K562 (cell line): ENCODE results near the gene RNF168. TPM values are rescaled to one million over a fixed set of nuclear protein-coding genes. Genes with fewer than 3 reads are reported as not detected.

ENCODE experiments used
- ATAC-seq: fragments of 200-7000 bp; cut with Tn5 transposase; 3 replicates; pipeline ENCODE4 v1.9.1; 2020; ENCODE audit warnings: moderate library complexity
- BruUV-seq: library from RNA; stranded (reverse); fragments of 400-500 nt; replicated peaks from 2 replicates; lab custom pipeline; 2021; lab: Mats Ljungman, UMichigan
- CTCF ChIA-PET: fragments of 300-600 bp; formaldehyde crosslinking; extraction: SDS; loops from one replicate; lab custom pipeline; 2021; ENCODE audit warnings: low intra/inter-chr PET ratio; lab: Yijun Ruan, JAX
- POLR2A ChIA-PET: fragments of 300-600, 350-650 bp; sonication (Branson Sonifier 250); formaldehyde crosslinking; extraction: SDS; loops from one replicate; lab custom pipeline; 2021; ENCODE audit warnings: antibody characterized with exemption, inconsistent platforms; lab: Yijun Ruan, JAX
- DNase-seq, 4 experiments: peaks; one replicate each; pipeline versions ENCODE4 v3.0.0 to v3.0.0-alpha.2; 2011 to 2018; ENCODE audit warnings: low spot score in 3 of 4, mixed read lengths in 3 of 4; ENCODE audit errors: extremely low read depth in 1 of 4
- FAIRE-seq: peaks from 2 replicates; lab custom pipeline; 2011; peaks lifted over from hg19 to GRCh38; lab: Jason Lieb, UNC
- H2AFZ ChIP-seq: 2 replicates; pipeline ENCODE4 v1.6.0; 2011; ENCODE audit warnings: low read depth, low read length, control low read depth, inconsistent platforms
- H3K27ac ChIP-seq: fragments of 200-600 bp; 3 replicates; pipeline ENCODE4 v1.8.0; 2011; ENCODE audit warnings: low read depth, mild to moderate bottlenecking, control low read depth, inconsistent platforms, low read length, moderate library complexity, mixed read lengths; ENCODE audit errors: extremely low read depth
- H3K27me3 ChIP-seq, 2 experiments: fragments of 300-600 bp in 1 of 2; 2 replicates in 1 of 2; 3 replicates in 1 of 2; pipeline versions ENCODE4 v1.6.0 to v1.8.0; 2011; ENCODE audit warnings: inconsistent platforms in 2 of 2, low read length in 2 of 2, mild to moderate bottlenecking in 1 of 2, mixed read lengths in 1 of 2, moderate library complexity in 1 of 2; ENCODE audit not compliant: control insufficient read depth in 2 of 2, insufficient read depth in 2 of 2
- H3K36me3 ChIP-seq: fragments of 300-600 bp; 3 replicates; pipeline ENCODE4 v1.8.0; 2011; ENCODE audit warnings: mild to moderate bottlenecking, low read length, inconsistent platforms; ENCODE audit not compliant: control insufficient read depth, insufficient read depth
- H3K4me1 ChIP-seq, 2 experiments: fragments of 200-600 bp in 1 of 2; replicated peaks in 1 of 2; 2 replicates in 1 of 2; 3 replicates in 1 of 2; pipeline versions ENCODE4 v1.5.1 to v1.8.0; 2011; ENCODE audit warnings: inconsistent platforms in 2 of 2, low read length in 2 of 2, mild to moderate bottlenecking in 1 of 2, mixed read lengths in 1 of 2, moderate library complexity in 1 of 2; ENCODE audit not compliant: control insufficient read depth in 2 of 2, insufficient read depth in 2 of 2
- H3K4me2 ChIP-seq: 2 replicates; pipeline ENCODE4 v1.6.1; 2011; ENCODE audit warnings: low read length, control low read depth, inconsistent platforms, mixed read lengths; ENCODE audit not compliant: insufficient read depth
- H3K4me3 ChIP-seq: fragments of 200-600 bp; sonication (generic), shearing (Covaris generic); 2 replicates; pipeline ENCODE4 v1.5.1; 2016; ENCODE audit warnings: control low read depth, inconsistent platforms
- H3K79me2 ChIP-seq: fragments of 200-600 bp; 3 replicates; pipeline ENCODE4 v1.8.0; 2011; ENCODE audit warnings: low read length, inconsistent platforms; ENCODE audit not compliant: control insufficient read depth, insufficient read depth
- H3K9ac ChIP-seq, 2 experiments: 2 replicates each; pipeline versions ENCODE4 v1.6.0 to v1.6.1; 2011; ENCODE audit warnings: low read depth in 2 of 2, low read length in 2 of 2, control low read depth in 1 of 2, inconsistent platforms in 1 of 2, mild to moderate bottlenecking in 1 of 2, mixed read lengths in 1 of 2; ENCODE audit not compliant: insufficient read depth in 1 of 2
- H3K9me1 ChIP-seq: one replicate; pipeline ENCODE4 v1.6.0; 2011; ENCODE audit warnings: inconsistent platforms, mild to moderate bottlenecking, low read length, moderate library complexity; ENCODE audit not compliant: control insufficient read depth, insufficient read depth
- H3K9me3 ChIP-seq: replicated peaks from 2 replicates; pipeline ENCODE4 v1.5.1; 2011; ENCODE audit warnings: low read depth, low read length, inconsistent platforms; ENCODE audit not compliant: control insufficient read depth, insufficient read depth
- H4K20me1 ChIP-seq: replicated peaks from 2 replicates; pipeline ENCODE4 v1.6.1; 2011; ENCODE audit warnings: low read length, inconsistent platforms, mixed read lengths; ENCODE audit not compliant: control insufficient read depth, insufficient read depth
- BHLHE40 ChIP-seq: IDR thresholded peaks from 2 replicates; pipeline ENCODE4 v1.6.1; 2011; ENCODE audit warnings: low read length, improper control_type of control experiment
- DMBX1 ChIP-seq: fragments of 250-450 bp; sonication (Bioruptor Pico); IDR thresholded peaks from 2 replicates; pipeline ENCODE4 v1.8.0; 2022; ENCODE audit warnings: inconsistent platforms, mild to moderate bottlenecking, moderate library complexity, borderline replicate concordance
- HDAC3 ChIP-seq: fragments of 450-650 bp; IDR thresholded peaks from 2 replicates; pipeline ENCODE4 v1.6.1; 2018; ENCODE audit warnings: borderline replicate concordance, mild to moderate bottlenecking, moderate library complexity; ENCODE audit not compliant: partially characterized antibody
- IRF2 ChIP-seq: sonication (generic); formaldehyde crosslinking; IDR thresholded peaks from 2 replicates; pipeline ENCODE4 v1.8.1; 2022; ENCODE audit warnings: mild to moderate bottlenecking, missing genetic modification reagents
- KDM2B ChIP-seq: fragments of 250-450 bp; sonication (Bioruptor Pico); IDR thresholded peaks from 2 replicates; pipeline ENCODE4 v1.8.0; 2021; ENCODE audit warnings: mild to moderate bottlenecking, moderate library complexity
- NFIC ChIP-seq: fragments of 450-650 bp; IDR thresholded peaks from 2 replicates; pipeline ENCODE4 v1.6.1; 2017; ENCODE audit warnings: mild to moderate bottlenecking, inconsistent platforms
- SMARCE1 ChIP-seq: fragments of 450-650 bp; IDR thresholded peaks from 2 replicates; pipeline ENCODE4 v1.7.1; 2016; ENCODE audit warnings: mild to moderate bottlenecking
- SRF ChIP-seq, 2 experiments: fragments of 250-450, 450-650 bp in 1 of 2; sonication (Bioruptor Pico) in 1 of 2; sonication (generic) in 1 of 2; formaldehyde crosslinking; IDR thresholded peaks; 2 replicates each; pipeline versions ENCODE4 v1.5.0 to v1.5.1; 2020 to 2022; ENCODE audit warnings: mild to moderate bottlenecking in 1 of 2, missing genetic modification reagents in 1 of 2
- TFAM ChIP-seq: fragments of 250-450 bp; sonication (Bioruptor Pico); conservative IDR thresholded peaks from 2 replicates; pipeline ENCODE4 v1.5.0; 2021; ENCODE audit warnings: mild to moderate bottlenecking, moderate library complexity
- ZNF175 ChIP-seq: fragments of 200-800 bp; sonication (Bioruptor generic); IDR thresholded peaks from 2 replicates; pipeline ENCODE4 v1.6.1; 2016; ENCODE audit warnings: low read depth, mild to moderate bottlenecking, missing genetic modification characterization, missing compliant biosample characterization
- ZNF24 ChIP-seq: fragments of 450-650 bp; IDR thresholded peaks from 2 replicates; pipeline ENCODE4 v1.6.1; 2016
- ZNF311 ChIP-seq: fragments of 250-450 bp; sonication (Bioruptor Pico); IDR thresholded peaks from 2 replicates; pipeline ENCODE4 v1.4.0; 2020; ENCODE audit warnings: mild to moderate bottlenecking, moderate library complexity
- WGBS: fragments of 100-300 bp; shearing (Covaris generic); methylation state at CpG from one replicate; pipeline ENCODE4 v1.1.6; 2016; ENCODE audit warnings: low coverage, mixed read lengths; ENCODE audit not compliant: insufficient coverage; ENCODE audit errors: missing lambda C conversion rate; 5-methylcytosine and 5-hydroxymethylcytosine counted together
- in situ Hi-C: fragments of 300-500 bp; cut with MboI; formaldehyde crosslinking; loops from 4 replicates; pipeline ENCODE4 v1.15.0; 2018; ENCODE audit warnings: inconsistent platforms, mixed read lengths
- intact Hi-C: fragments of 100-400 bp; cut with micrococcal nuclease; formaldehyde crosslinking; loops from 2 replicates; pipeline ENCODE4 v1.14.2; 2022
- polyA plus RNA-seq, 8 experiments: library from polyadenylated mRNA; depleted of rRNA in 4 of 8; stranded (reverse) in 5 of 8; unstranded in 3 of 8; fragments of >200 nt; fragmentation: Nextera tagmentation in 2 of 8; fragmentation: Illumina TruSeq in 1 of 8; extraction: Ambion mirVana in 2 of 8; extraction: Trizol in 1 of 8; gene quantifications; 2 replicates each; pipeline versions ENCODE4 v1.2.1 to v1.2.3, GENCODE V29; 2011 to 2014; ENCODE audit warnings: inconsistent platforms in 1 of 8, missing spikeins in 1 of 8
- total RNA-seq, 7 experiments: library from RNA; depleted of rRNA in 6 of 7; stranded (reverse); fragments of >200 nt in 6 of 7; fragmentation: Illumina TruSeq in 2 of 7; extraction: Trizol in 2 of 7; gene quantifications; 2 replicates each; pipeline versions ENCODE4 v1.2.1 to v1.2.3, GENCODE V29; 2011 to 2021; ENCODE audit warnings: low replicate concordance in 1 of 7
- TF ChIP-seq, protein P1 (sequence below): IDR thresholded peaks from 2 replicates; pipeline ENCODE4 v1.6.1; 2011; ENCODE audit not compliant: insufficient read length; ENCODE audit errors: extremely low read depth
- TF ChIP-seq, protein P2 (sequence below), 3 experiments: IDR thresholded peaks in 2 of 3; conservative IDR thresholded peaks in 1 of 3; 2 replicates each; pipeline ENCODE4 v1.5.1; 2011 to 2012; ENCODE audit warnings: low read length in 3 of 3, mild to moderate bottlenecking in 3 of 3, control low read depth in 2 of 3, improper control_type of control experiment in 1 of 3, inconsistent platforms in 1 of 3, low read depth in 1 of 3, mixed read lengths in 1 of 3, moderate library complexity in 1 of 3; ENCODE audit not compliant: insufficient read depth in 2 of 3
- TF ChIP-seq, protein P3 (sequence below): sonication (generic); formaldehyde crosslinking; IDR thresholded peaks from 2 replicates; pipeline ENCODE4 v1.8.1; 2022; ENCODE audit warnings: missing genetic modification reagents

RNF168 gene
- total and polyA plus RNA-seq, 9 of the 15 experiments (the other 6 are each of a cell fraction or from before 2014, with no cell fraction given): 6.0 to 32.1 (median 16.6) TPM

DNA sequence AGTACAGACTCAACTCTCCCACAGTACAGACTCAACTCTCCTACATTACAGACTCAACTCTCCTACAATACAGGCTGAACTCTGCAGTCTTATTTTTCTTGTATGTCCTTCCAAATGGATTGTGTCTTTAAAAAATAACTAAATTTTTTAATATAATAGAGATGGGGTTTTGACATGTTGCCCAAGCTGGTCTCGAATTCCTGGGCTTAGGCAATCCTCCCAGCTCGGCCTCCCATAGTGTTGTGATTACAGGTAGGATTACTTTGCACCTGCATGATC lies 40.2 kb downstream of the RNF168 start:
- intact Hi-C loops (no loop called here), in situ Hi-C loops (no loop called here)
- Histone ChIP-seq H3K27ac (no peak overlapping the region), H3K27me3 (no peaks in the 10 kb centered on the region), H2AFZ (no peak overlapping the region), H3K4me3 (no peak overlapping the region), H4K20me1 (no peaks in the 10 kb centered on the region), H3K9me3 (no peaks in the 10 kb centered on the region), H3K36me3 (peaks cover 9% of the 10 kb centered on the region; the same call in 1 of the 3 replicates), H3K79me2 (no peaks in the 10 kb centered on the region), H3K9ac (no peak overlapping the region), H3K9me1 (no peaks in the 10 kb centered on the region), H3K4me2 (no peak overlapping the region), H3K4me1 (no peaks in the 10 kb centered on the region)
- FAIRE-seq (no peak), DNase-seq (no peak), ATAC-seq (no peak)
- ChIA-PET CTCF (no interaction called here), POLR2A (interaction anchor here (1.0 kb wide), 1 partner anchor 31 kb away, joined by 3 read pairs; no protein-coding TSS in a partner anchor)
- 63% methylated on average over 2 of the region's 2 CpGs for WGBS
- no TSS peak for BruUV-seq
- TF ChIP-seq, protein P1, sequence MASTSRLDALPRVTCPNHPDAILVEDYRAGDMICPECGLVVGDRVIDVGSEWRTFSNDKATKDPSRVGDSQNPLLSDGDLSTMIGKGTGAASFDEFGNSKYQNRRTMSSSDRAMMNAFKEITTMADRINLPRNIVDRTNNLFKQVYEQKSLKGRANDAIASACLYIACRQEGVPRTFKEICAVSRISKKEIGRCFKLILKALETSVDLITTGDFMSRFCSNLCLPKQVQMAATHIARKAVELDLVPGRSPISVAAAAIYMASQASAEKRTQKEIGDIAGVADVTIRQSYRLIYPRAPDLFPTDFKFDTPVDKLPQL: no peak
- TF ChIP-seq KDM2B (CRISPR knock-in tag) (no peak), DMBX1 (CRISPR knock-in tag) (no peak), ZNF24 (no peak), TFAM (no peak), ZNF311 (CRISPR knock-in tag) (no peak), BHLHE40 (no peak), HDAC3 (no peak), SMARCE1 (no peak), ZNF175 (CRISPR knock-in tag) (no peak), NFIC (no peak), SRF (CRISPR knock-in tag; IDR thresholded peaks at IDR 0.05) (no peak), IRF2 (CRISPR knock-in tag) (no peak)
- TF ChIP-seq, protein P2, sequence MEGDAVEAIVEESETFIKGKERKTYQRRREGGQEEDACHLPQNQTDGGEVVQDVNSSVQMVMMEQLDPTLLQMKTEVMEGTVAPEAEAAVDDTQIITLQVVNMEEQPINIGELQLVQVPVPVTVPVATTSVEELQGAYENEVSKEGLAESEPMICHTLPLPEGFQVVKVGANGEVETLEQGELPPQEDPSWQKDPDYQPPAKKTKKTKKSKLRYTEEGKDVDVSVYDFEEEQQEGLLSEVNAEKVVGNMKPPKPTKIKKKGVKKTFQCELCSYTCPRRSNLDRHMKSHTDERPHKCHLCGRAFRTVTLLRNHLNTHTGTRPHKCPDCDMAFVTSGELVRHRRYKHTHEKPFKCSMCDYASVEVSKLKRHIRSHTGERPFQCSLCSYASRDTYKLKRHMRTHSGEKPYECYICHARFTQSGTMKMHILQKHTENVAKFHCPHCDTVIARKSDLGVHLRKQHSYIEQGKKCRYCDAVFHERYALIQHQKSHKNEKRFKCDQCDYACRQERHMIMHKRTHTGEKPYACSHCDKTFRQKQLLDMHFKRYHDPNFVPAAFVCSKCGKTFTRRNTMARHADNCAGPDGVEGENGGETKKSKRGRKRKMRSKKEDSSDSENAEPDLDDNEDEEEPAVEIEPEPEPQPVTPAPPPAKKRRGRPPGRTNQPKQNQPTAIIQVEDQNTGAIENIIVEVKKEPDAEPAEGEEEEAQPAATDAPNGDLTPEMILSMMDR (IDR thresholded peaks at IDR 0.05 in 2 of 3, conservative IDR thresholded peaks at IDR 0.05 in 1 of 3; ENCODE audit: insufficient read depth in 2 of 3, low read depth in 1 of 3, low read length in 3 of 3): no peak
- TF ChIP-seq, protein P3, sequence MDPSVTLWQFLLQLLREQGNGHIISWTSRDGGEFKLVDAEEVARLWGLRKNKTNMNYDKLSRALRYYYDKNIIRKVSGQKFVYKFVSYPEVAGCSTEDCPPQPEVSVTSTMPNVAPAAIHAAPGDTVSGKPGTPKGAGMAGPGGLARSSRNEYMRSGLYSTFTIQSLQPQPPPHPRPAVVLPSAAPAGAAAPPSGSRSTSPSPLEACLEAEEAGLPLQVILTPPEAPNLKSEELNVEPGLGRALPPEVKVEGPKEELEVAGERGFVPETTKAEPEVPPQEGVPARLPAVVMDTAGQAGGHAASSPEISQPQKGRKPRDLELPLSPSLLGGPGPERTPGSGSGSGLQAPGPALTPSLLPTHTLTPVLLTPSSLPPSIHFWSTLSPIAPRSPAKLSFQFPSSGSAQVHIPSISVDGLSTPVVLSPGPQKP (CRISPR knock-in tag): no peak
